Ishikawa (cell line): ENCODE data around the gene ZKSCAN3.
A peak's percentile ranks its signal among the peaks of the same experiment; 100 is the strongest.

Experiments
- CEBPB ChIP-seq: IDR thresholded peaks from 2 replicates; pipeline ENCODE4 v1.6.1; 2012
- CREB1 ChIP-seq: IDR thresholded peaks from 2 replicates; pipeline ENCODE4 v1.6.1; 2012; ENCODE audit warnings: low read depth
- EGR1 ChIP-seq: IDR thresholded peaks from 2 replicates; pipeline ENCODE4 v1.6.1; 2012
- EP300 ChIP-seq: IDR thresholded peaks from 2 replicates; pipeline ENCODE4 v1.6.1; 2012; ENCODE audit warnings: borderline replicate concordance
- FOXM1 ChIP-seq: IDR thresholded peaks from 2 replicates; pipeline ENCODE4 v1.6.1; 2012; ENCODE audit warnings: low read depth, borderline replicate concordance
- MAX ChIP-seq: IDR thresholded peaks from 2 replicates; pipeline ENCODE4 v1.6.1; 2012
- NFIC ChIP-seq: IDR thresholded peaks from 2 replicates; pipeline ENCODE4 v1.6.1; 2012
- RAD21 ChIP-seq: IDR thresholded peaks from 2 replicates; pipeline ENCODE4 v1.6.1; 2012; ENCODE audit warnings: low read depth
- REST ChIP-seq: IDR thresholded peaks from 2 replicates; pipeline ENCODE4 v1.6.1; 2012; ENCODE audit warnings: low read depth, mild to moderate bottlenecking
- TAF1 ChIP-seq: IDR thresholded peaks from 2 replicates; pipeline ENCODE4 v1.6.1; 2012; ENCODE audit warnings: low read depth, mild to moderate bottlenecking
- TCF12 ChIP-seq: IDR thresholded peaks from 2 replicates; pipeline ENCODE4 v1.6.1; 2012; ENCODE audit warnings: low read depth
- TEAD4 ChIP-seq: IDR thresholded peaks from 2 replicates; pipeline ENCODE4 v1.6.1; 2012
- USF1 ChIP-seq: IDR thresholded peaks from 2 replicates; pipeline ENCODE4 v1.6.1; 2012
- YY1 ChIP-seq: IDR thresholded peaks from 2 replicates; pipeline ENCODE4 v1.6.1; 2012; ENCODE audit warnings: low read depth
- ZBTB7A ChIP-seq: IDR thresholded peaks from 2 replicates; pipeline ENCODE4 v1.6.1; 2012; ENCODE audit warnings: low read depth

The ZKSCAN3 gene

GRCh38 chr6:28333599-28334018 lies 16.1 kb upstream of the ZKSCAN3 start:
- TF ChIP-seq CEBPB (no peak), REST (no peak), EGR1 (no peak), EP300 (no peak), NFIC (no peak), YY1 (no peak), ZBTB7A (no peak), FOXM1 (no peak)

- no peak for TF ChIP-seq RAD21
- no peak for TF ChIP-seq TAF1
Observed at GRCh38 chr6:28334286-28335039, 15.3 kb upstream of the ZKSCAN3 start.

GRCh38 chr6:28335040-28335563 lies 14.6 kb upstream of the ZKSCAN3 start:
- TF ChIP-seq FOXM1 (no peak), ZBTB7A (no peak), TEAD4 (no peak), TAF1 (no peak), TCF12 (no peak), YY1 (no peak), USF1 (no peak), EGR1 (no peak), CREB1 (no peak), REST (no peak), RAD21 (no peak)

GRCh38 chr6:28335564-28336283 lies 14.0 kb upstream of the ZKSCAN3 start, which contains the start of gene ZSCAN31:
Gene ZSCAN31 (minus strand): TSS chr6:28336148. CDS start chr6:28329683, 6,465 bp downstream.
- TF ChIP-seq EP300 (no peak), TAF1 (peak; percentile 19; the same call in 1 of the 2 replicates)

GRCh38 chr6:28336284-28337120 lies 13.2 kb upstream of the ZKSCAN3 start:
- TF ChIP-seq RAD21 (no peak), MAX (0 out of 2 replicates have a peak, but pooled peaks have one; percentile 1), EP300 (no peak), EGR1 (no peak)

GRCh38 chr6:28337121-28337520 lies 12.6 kb upstream of the ZKSCAN3 start:
- TF ChIP-seq MAX (no peak), REST (no peak), USF1 (no peak), ZBTB7A (no peak), NFIC (no peak), CREB1 (no peak), RAD21 (no peak), YY1 (no peak), FOXM1 (no peak), EP300 (no peak), EGR1 (no peak), CEBPB (no peak), TEAD4 (no peak), TCF12 (no peak), TAF1 (no peak)
